H1 (cell line): ENCODE data around the gene RUVBL2. TPM values are rescaled to one million over a fixed set of nuclear protein-coding genes. Genes with fewer than 3 reads are reported as not detected.

ENCODE experiments used
- CTCF ChIA-PET: fragments of 300-600 bp; sonication (Branson Sonifier 250); formaldehyde crosslinking; loops from one replicate; lab custom pipeline; 2021; ENCODE audit not compliant: partially characterized antibody; lab: Charles Lee
- POLR2A ChIA-PET: fragments of 300-600 bp; sonication (Branson Sonifier 250); formaldehyde crosslinking; loops from one replicate; lab custom pipeline; 2021; ENCODE audit warnings: inconsistent platforms; ENCODE audit not compliant: partially characterized antibody; lab: Charles Lee
- DNase-seq, 2 experiments: peaks; one replicate each; pipeline versions ENCODE4 v3.0.0 to v3.0.0-alpha.2; 2010 to 2022; ENCODE audit warnings: low spot score in 2 of 2, low read depth in 1 of 2, mixed read lengths in 1 of 2
- FAIRE-seq: peaks from 2 replicates; lab custom pipeline; 2011; peaks lifted over from hg19 to GRCh38; lab: Jason Lieb, UNC
- H2AFZ ChIP-seq: 2 replicates; pipeline ENCODE4 v1.8.1; 2012; ENCODE audit warnings: low read length, inconsistent platforms
- H2AK5ac ChIP-seq: 2 replicates; pipeline ENCODE4 v1.6.1; 2013; ENCODE audit warnings: low read depth, low read length
- H2BK120ac ChIP-seq: replicated peaks from 2 replicates; pipeline ENCODE3; 2013; ENCODE audit warnings: low read depth, low read length, inconsistent platforms
- H2BK12ac ChIP-seq: 2 replicates; pipeline ENCODE4 v1.6.1; 2013; ENCODE audit warnings: low read depth, low read length
- H2BK15ac ChIP-seq: 2 replicates; pipeline ENCODE4 v1.6.1; 2013; ENCODE audit warnings: low read length
- H2BK20ac ChIP-seq: 2 replicates; pipeline ENCODE4 v1.6.1; 2013; ENCODE audit warnings: low read length
- H2BK5ac ChIP-seq: 2 replicates; pipeline ENCODE4 v1.6.1; 2013; ENCODE audit warnings: low read depth, low read length
- H3K14ac ChIP-seq: 2 replicates; pipeline ENCODE4 v1.6.1; 2013; ENCODE audit warnings: inconsistent platforms; ENCODE audit not compliant: insufficient read length
- H3K18ac ChIP-seq: 2 replicates; pipeline ENCODE4 v1.6.1; 2013; ENCODE audit warnings: low read length; ENCODE audit errors: extremely low read depth
- H3K23ac ChIP-seq: 2 replicates; pipeline ENCODE4 v1.6.1; 2013; ENCODE audit warnings: inconsistent platforms; ENCODE audit not compliant: insufficient read length
- H3K23me2 ChIP-seq: 2 replicates; pipeline ENCODE4 v1.6.1; 2013; ENCODE audit warnings: low read depth, low read length
- H3K27ac ChIP-seq: 2 replicates; pipeline ENCODE4 v1.6.1; 2011; ENCODE audit warnings: low read depth, low read length, inconsistent platforms
- H3K27me3 ChIP-seq, 4 experiments: replicated peaks in 1 of 4; 1 replicate in 1 of 4; 2 replicates in 3 of 4; pipeline versions ENCODE4 v1.6.1 to v1.8.1; 2011 to 2013; ENCODE audit warnings: low read length in 3 of 4, mild to moderate bottlenecking in 3 of 4, inconsistent platforms in 2 of 4, mixed read lengths in 2 of 4, moderate library complexity in 1 of 4; ENCODE audit not compliant: control insufficient read depth in 3 of 4, insufficient read depth in 3 of 4; ENCODE audit errors: extremely low read depth in 1 of 4
- H3K36me3 ChIP-seq, 4 experiments: 2 replicates each; pipeline versions ENCODE4 v1.6.1 to v1.8.1; 2011 to 2013; ENCODE audit warnings: mild to moderate bottlenecking in 4 of 4, low read length in 3 of 4, moderate library complexity in 2 of 4, control low read depth in 1 of 4, inconsistent platforms in 1 of 4; ENCODE audit not compliant: insufficient read depth in 4 of 4, control insufficient read depth in 2 of 4
- H3K4ac ChIP-seq: replicated peaks from 2 replicates; pipeline ENCODE3; 2013; ENCODE audit warnings: low read length, low read depth, mixed read lengths, inconsistent platforms; ENCODE audit not compliant: insufficient read length
- H3K4me1 ChIP-seq, 4 experiments: replicated peaks in 1 of 4; 1 replicate in 1 of 4; 2 replicates in 3 of 4; pipeline versions ENCODE4 v1.6.1 to v1.8.1; 2011 to 2013; ENCODE audit warnings: low read length in 3 of 4, inconsistent platforms in 2 of 4, mixed read lengths in 1 of 4; ENCODE audit not compliant: insufficient read depth in 4 of 4, control insufficient read depth in 3 of 4
- H3K4me2 ChIP-seq, 2 experiments: 2 replicates each; pipeline versions ENCODE4 v1.6.1 to v1.8.1; 2011 to 2013; ENCODE audit warnings: low read depth in 2 of 2, low read length in 2 of 2, control low read depth in 1 of 2, inconsistent platforms in 1 of 2, mild to moderate bottlenecking in 1 of 2; ENCODE audit not compliant: insufficient read depth in 1 of 2
- H3K4me3 ChIP-seq, 4 experiments: fragments of 200-600, 300-600 bp in 1 of 4; sonication (generic), shearing (Covaris generic), sonication (Bioruptor Twin) in 1 of 4; 2 replicates each; pipeline versions ENCODE4 v1.5.1 to v1.8.1; 2011 to 2016; ENCODE audit warnings: low read length in 4 of 4, low read depth in 3 of 4, control low read depth in 2 of 4, inconsistent platforms in 2 of 4, mild to moderate bottlenecking in 2 of 4, mixed read lengths in 1 of 4, moderate library complexity in 1 of 4; ENCODE audit not compliant: insufficient read depth in 2 of 4; ENCODE audit errors: extremely low read depth in 1 of 4
- H3K56ac ChIP-seq: replicated peaks from 2 replicates; pipeline ENCODE3; 2013; ENCODE audit warnings: low read depth, mild to moderate bottlenecking, mixed read lengths, low read length, inconsistent platforms; ENCODE audit not compliant: insufficient read length
- H3K79me1 ChIP-seq: 2 replicates; pipeline ENCODE4 v1.6.1; 2013; ENCODE audit warnings: low read depth, low read length, control low read depth
- H3K79me2 ChIP-seq, 2 experiments: 2 replicates each; pipeline versions ENCODE4 v1.6.1 to v1.8.1; 2012 to 2013; ENCODE audit warnings: low read length in 2 of 2, mild to moderate bottlenecking in 2 of 2, inconsistent platforms in 1 of 2; ENCODE audit not compliant: insufficient read depth in 2 of 2, control insufficient read depth in 1 of 2
- H3K9ac ChIP-seq, 4 experiments: replicated peaks in 1 of 4; 1 replicate in 1 of 4; 2 replicates in 3 of 4; pipeline versions ENCODE4 v1.6.1 to v1.8.1; 2011 to 2013; ENCODE audit warnings: low read depth in 3 of 4, low read length in 3 of 4, control low read depth in 2 of 4, mild to moderate bottlenecking in 2 of 4, moderate library complexity in 2 of 4, inconsistent platforms in 1 of 4; ENCODE audit errors: extremely low read depth in 1 of 4
- H3K9me3 ChIP-seq, 2 experiments: 2 replicates each; pipeline versions ENCODE4 v1.6.1 to v1.8.1; 2012 to 2013; ENCODE audit warnings: mild to moderate bottlenecking in 2 of 2, moderate library complexity in 2 of 2, control low read depth in 1 of 2, inconsistent platforms in 1 of 2, low read depth in 1 of 2, low read length in 1 of 2, mixed read lengths in 1 of 2; ENCODE audit not compliant: insufficient read depth in 2 of 2
- H4K20me1 ChIP-seq, 2 experiments: replicated peaks in 1 of 2; 2 replicates each; pipeline versions ENCODE3 to v1.8.1; 2011 to 2013; ENCODE audit warnings: inconsistent platforms in 2 of 2, low read length in 2 of 2, mild to moderate bottlenecking in 1 of 2; ENCODE audit not compliant: insufficient read depth in 2 of 2, control insufficient read depth in 1 of 2
- H4K5ac ChIP-seq: 2 replicates; pipeline ENCODE4 v1.6.1; 2013; ENCODE audit warnings: low read length, low read depth, mixed read lengths, inconsistent platforms; ENCODE audit not compliant: insufficient read length
- H4K8ac ChIP-seq: 2 replicates; pipeline ENCODE4 v1.8.0; 2013; ENCODE audit warnings: mild to moderate bottlenecking, moderate library complexity, low read length, inconsistent platforms; ENCODE audit not compliant: insufficient read depth; ENCODE audit errors: extremely low read depth
- H4K91ac ChIP-seq: replicated peaks from 2 replicates; pipeline ENCODE3; 2013; ENCODE audit warnings: low read length, mixed read lengths, inconsistent platforms; ENCODE audit not compliant: insufficient read length
- BRCA1 ChIP-seq: IDR thresholded peaks from 2 replicates; pipeline ENCODE4 v1.6.1; 2012; ENCODE audit warnings: low read depth, low read length, improper control_type of control experiment
- CREB1 ChIP-seq: IDR thresholded peaks from 2 replicates; pipeline ENCODE4 v1.6.1; 2012; ENCODE audit warnings: inconsistent platforms
- CTBP2 ChIP-seq: IDR thresholded peaks from 2 replicates; pipeline ENCODE4 v1.7.0; 2011; ENCODE audit warnings: borderline replicate concordance, mild to moderate bottlenecking, moderate library complexity, mixed read lengths, low read length; ENCODE audit not compliant: insufficient read depth, insufficient read length
- EZH2 ChIP-seq: fragments of 200-600 bp; sonication (generic); IDR thresholded peaks from 2 replicates; pipeline ENCODE4 v1.7.1; 2012; ENCODE audit warnings: low read depth, mild to moderate bottlenecking, moderate library complexity, low read length, inconsistent platforms; ENCODE audit not compliant: severe bottlenecking
- KDM4A ChIP-seq: IDR thresholded peaks from one replicate; pipeline ENCODE4 v1.7.1; 2012; ENCODE audit warnings: low read depth, mild to moderate bottlenecking, moderate library complexity, low read length, inconsistent platforms; ENCODE audit not compliant: severe bottlenecking
- MAFK ChIP-seq: IDR thresholded peaks from 2 replicates; pipeline ENCODE4 v1.6.1; 2012; ENCODE audit warnings: low read depth, mild to moderate bottlenecking, improper control_type of control experiment, low read length
- PHF8 ChIP-seq: fragments of 200-600 bp; sonication (generic); conservative IDR thresholded peaks from 2 replicates; pipeline ENCODE4 v1.7.1; 2012; ENCODE audit warnings: low read depth, mild to moderate bottlenecking, inconsistent platforms, low read length, moderate library complexity
- RFX5 ChIP-seq: IDR thresholded peaks from 2 replicates; pipeline ENCODE4 v1.6.1; 2011; ENCODE audit warnings: low read depth, low read length, improper control_type of control experiment, borderline replicate concordance
- SAP30 ChIP-seq: fragments of 300-600 bp; sonication (generic); IDR thresholded peaks from 2 replicates; pipeline ENCODE4 v1.7.1; 2012; ENCODE audit warnings: low read length, moderate library complexity, mild to moderate bottlenecking, inconsistent platforms; ENCODE audit not compliant: insufficient read depth, insufficient replicate concordance
- SP1 ChIP-seq: IDR thresholded peaks from 2 replicates; pipeline ENCODE4 v1.6.1; 2011; ENCODE audit warnings: low read depth, low read length
- TAF1 ChIP-seq: IDR thresholded peaks from 2 replicates; pipeline ENCODE4 v1.6.1; 2011; ENCODE audit warnings: mild to moderate bottlenecking, low read depth, low read length
- TCF12 ChIP-seq: IDR thresholded peaks from 2 replicates; pipeline ENCODE4 v1.6.1; 2011; ENCODE audit warnings: low read depth, mild to moderate bottlenecking, low read length
- WGBS, 2 experiments: shearing (Covaris generic) in 1 of 2; methylation state at CpG; one replicate each; pipeline versions ENCODE4 v1.1.6 to v1.1.7; 2013 to 2015; ENCODE audit warnings: low lambda C conversion rate in 2 of 2, mixed read lengths in 2 of 2, inconsistent platforms in 1 of 2, low coverage in 1 of 2, missing lambda C conversion rate in 1 of 2; ENCODE audit not compliant: insufficient replicate concordance in 2 of 2, insufficient coverage in 1 of 2, insufficient read length in 1 of 2; ENCODE audit errors: extremely low coverage in 1 of 2, missing lambda C conversion rate in 1 of 2; 5-methylcytosine and 5-hydroxymethylcytosine counted together
- polyA plus RNA-seq, 7 experiments: library from polyadenylated mRNA; depleted of rRNA in 3 of 7; stranded (reverse) in 5 of 7; unstranded in 2 of 7; fragments of >200 nt in 5 of 7; fragments of 200-250 nt in 2 of 7; gene quantifications; 1 replicate in 5 of 7; 2 replicates in 1 of 7; 4 replicates in 1 of 7; pipeline versions ENCODE4 v1.2.1 to v1.2.3, GENCODE V29; 2011 to 2013; ENCODE audit warnings: missing spikeins in 2 of 7, mixed read lengths in 2 of 7
- total RNA-seq: library from RNA; stranded (reverse); fragmentation: NEBNext Ultra II Directional; extraction: Animal tissue kit (Norgen Biotek cat#: 25700); gene quantifications from 2 replicates; pipeline ENCODE4 v1.2.1, GENCODE V29; 2021
- TF ChIP-seq, protein P1 (sequence below): IDR thresholded peaks from 2 replicates; pipeline ENCODE4 v1.6.1; 2011; ENCODE audit warnings: low read length, improper control_type of control experiment

The RUVBL2 gene
- total and polyA plus RNA-seq, 2 of the 8 experiments (the other 6 are each of a cell fraction or from before 2014, with no cell fraction given), result 152 to 247 TPM

DNA sequence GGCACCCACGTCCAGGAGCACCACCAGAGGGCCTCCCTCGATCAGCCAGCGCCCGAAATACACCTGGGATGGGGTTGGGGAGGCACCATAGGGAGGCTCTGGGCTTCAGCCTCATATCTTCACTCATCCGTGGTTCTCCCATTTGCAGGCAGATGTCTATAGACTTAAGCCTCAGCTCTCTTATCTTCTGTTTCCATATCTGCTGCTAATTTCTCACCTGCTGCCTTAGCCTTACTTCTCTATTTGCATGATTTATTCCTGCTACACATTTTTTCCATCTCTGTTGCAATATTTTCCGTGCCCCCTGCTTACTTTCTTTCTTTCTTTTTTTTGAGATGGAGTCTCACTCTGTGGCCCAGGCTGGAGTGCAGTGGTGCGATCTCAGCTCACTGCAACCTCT, 6.4 kb upstream of the RUVBL2 start:
- Histone ChIP-seq H2BK5ac (no peak overlapping the region), H3K9ac (no peak overlapping the region), H2BK120ac (no peak overlapping the region), H3K4me1 (peaks cover 0 to 1% (median 0%) of the 10 kb centered on the region in 4 experiments; a peak in 2 of 7 replicates), H2AFZ (no peak overlapping the region), H3K79me2 (peaks cover 0 to 7% of the 10 kb centered on the region in 2 experiments; a peak in 1 of 4 replicates), H4K8ac (no peak overlapping the region), H4K5ac (no peak overlapping the region), H2BK15ac (no peak overlapping the region), H3K23me2 (no peaks in the 10 kb centered on the region; the same call in 1 of the 2 replicates), H3K4ac (no peak overlapping the region), H3K27me3 (no peaks in the 10 kb centered on the region), H2AK5ac (no peak overlapping the region), H3K27ac (no peak overlapping the region), H3K9me3 (no peaks in the 10 kb centered on the region), H2BK20ac (no peak overlapping the region), H4K20me1 (peaks cover 0 to 10% of the 10 kb centered on the region in 2 experiments), H3K14ac (no peak overlapping the region), H3K56ac (no peak overlapping the region), H2BK12ac (no peak overlapping the region), H3K4me3 (no peak overlapping the region), H3K79me1 (peaks cover 4% of the 10 kb centered on the region), H4K91ac (no peak overlapping the region), H3K4me2 (no peak overlapping the region), H3K18ac (no peak overlapping the region), H3K36me3 (peaks cover 3 to 34% (median 10%) of the 10 kb centered on the region in 4 experiments; a peak in 5 of 8 replicates), H3K23ac (no peak overlapping the region)
- POLR2A ChIA-PET, result interaction anchor here (0.6 to 1.7 kb wide), 5 partner anchors 12 to 115 kb away, joined by 3 to 5 read pairs (median 4); partner anchors contain the start of genes FTL and PPP1R15A
- FAIRE-seq (no peak), DNase-seq (no peak)
- WGBS, 2 experiments, result 81% methylated on average over 7 of the region's 7 CpGs; no CpG with 5 or more reads in 1 of the 2 experiments
- CTCF ChIA-PET, result interaction anchor here (0.7 to 1.9 kb wide), 7 partner anchors 11 to 324 kb away, joined by 3 to 12 read pairs (median 4); no protein-coding TSS in a partner anchor
- TF ChIP-seq SP1 (no peak), TAF1 (no peak), BRCA1 (no peak), TCF12 (no peak), RFX5 (no peak), SAP30 (no peak), MAFK (no peak), KDM4A (no peak), CREB1 (no peak), PHF8 (no peak), EZH2 (no peak), CTBP2 (no peak)
- TF ChIP-seq, protein P1, sequence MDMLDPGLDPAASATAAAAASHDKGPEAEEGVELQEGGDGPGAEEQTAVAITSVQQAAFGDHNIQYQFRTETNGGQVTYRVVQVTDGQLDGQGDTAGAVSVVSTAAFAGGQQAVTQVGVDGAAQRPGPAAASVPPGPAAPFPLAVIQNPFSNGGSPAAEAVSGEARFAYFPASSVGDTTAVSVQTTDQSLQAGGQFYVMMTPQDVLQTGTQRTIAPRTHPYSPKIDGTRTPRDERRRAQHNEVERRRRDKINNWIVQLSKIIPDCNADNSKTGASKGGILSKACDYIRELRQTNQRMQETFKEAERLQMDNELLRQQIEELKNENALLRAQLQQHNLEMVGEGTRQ, result no peak
